Right lobe of liver (tissue), 6 donors: ENCODE measurements around the gene MGST1. TPM values are rescaled to one million over a fixed set of nuclear protein-coding genes. Genes with fewer than 3 reads are reported as not detected.
A peak's percentile ranks its signal among the peaks of the same experiment; 100 is the strongest.

Experiments
- ATAC-seq, 4 donors: fragments of 200-7000 bp; cut with Tn5 transposase; one replicate each; pipeline ENCODE4 v1.9.1; 2020; ENCODE audit warnings: mild to moderate bottlenecking in 4 of 4, moderate library complexity in 4 of 4
- DNase-seq, 3 donors: peaks; one replicate each; pipeline ENCODE4 v3.0.0-alpha.2; 2020
- H3K27ac ChIP-seq, 3 donors: fragments of 200-600 bp; one replicate each; pipeline ENCODE4 v1.8.0; 2022
- H3K27me3 ChIP-seq, 2 donors: fragments of 200-600 bp; one replicate each; pipeline ENCODE4 v1.8.0; 2022
- H3K36me3 ChIP-seq, 4 donors: fragments of 200-600 bp; sonication (generic) in 1 of 4; one replicate each; pipeline versions ENCODE4 v1.5.1 to v1.8.0; 2017 to 2022; ENCODE audit warnings: control low read depth in 1 of 4
- H3K4me1 ChIP-seq, 4 donors: fragments of 200-600 bp; sonication (generic) in 1 of 4; one replicate each; pipeline versions ENCODE4 v1.5.1 to v1.8.0; 2017 to 2022; ENCODE audit warnings: control low read depth in 1 of 4
- H3K4me3 ChIP-seq, 3 donors: fragments of 200-600 bp; one replicate each; pipeline ENCODE4 v1.8.0; 2022
- H3K9me3 ChIP-seq, 4 donors: fragments of 200-600 bp; sonication (generic) in 1 of 4; one replicate each; pipeline versions ENCODE4 v1.5.1 to v1.8.0; 2017 to 2022; ENCODE audit warnings: control low read depth in 1 of 4
- POLR2A ChIP-seq: fragments of 450-650 bp; IDR thresholded peaks from one replicate; pipeline ENCODE4 v1.6.1; 2017; ENCODE audit warnings: antibody characterized with exemption, mild to moderate bottlenecking
- WGBS: methylation state at CpG from one replicate; pipeline ENCODE4 v1.1.6; 2018; ENCODE audit warnings: low coverage, low lambda C conversion rate; ENCODE audit not compliant: insufficient coverage; ENCODE audit errors: missing lambda C conversion rate; 5-methylcytosine and 5-hydroxymethylcytosine counted together
- intact Hi-C, 2 donors: fragments of 100-400 bp; cut with DNase I; formaldehyde crosslinking; loops; one replicate each; pipeline versions ENCODE4 v1.11.2 to v1.14.1; 2022
- total RNA-seq, 6 experiments: library from RNA; depleted of rRNA in 2 of 6; stranded (reverse); fragments of >200 nt in 2 of 6; fragmentation: NEBNext Ultra II Directional in 3 of 6; extraction: Animal tissue kit (Norgen Biotek cat#: 25700) in 3 of 6; gene quantifications; one replicate each; pipeline versions ENCODE4 v1.1.0 to v1.2.4, GENCODE V29; 2016 to 2023
- TF ChIP-seq, protein P1 (sequence below), 4 donors: fragments of 200-600 bp in 3 of 4; fragments of 450-650 bp in 1 of 4; IDR thresholded peaks; one replicate each; pipeline versions ENCODE4 v1.5.1 to v1.8.0; 2016 to 2022; ENCODE audit warnings: antibody characterized with exemption in 4 of 4, mild to moderate bottlenecking in 2 of 4
- donor health status: DM: no; HTN: yes; CAD: no.
- donor health status: DM: no; HTN: no; CAD: no.
- donor health status: DM: no; HTN: no; CAD: no.
- donor health status: DM: no; HTN: yes; CAD: no.
- donor health status: DM: no; HTN: yes; CAD: no.

Gene MGST1
- total RNA-seq, 6 experiments from 2014 or later, result 1,196 to 2,327 (median 1,308) TPM

DNA sequence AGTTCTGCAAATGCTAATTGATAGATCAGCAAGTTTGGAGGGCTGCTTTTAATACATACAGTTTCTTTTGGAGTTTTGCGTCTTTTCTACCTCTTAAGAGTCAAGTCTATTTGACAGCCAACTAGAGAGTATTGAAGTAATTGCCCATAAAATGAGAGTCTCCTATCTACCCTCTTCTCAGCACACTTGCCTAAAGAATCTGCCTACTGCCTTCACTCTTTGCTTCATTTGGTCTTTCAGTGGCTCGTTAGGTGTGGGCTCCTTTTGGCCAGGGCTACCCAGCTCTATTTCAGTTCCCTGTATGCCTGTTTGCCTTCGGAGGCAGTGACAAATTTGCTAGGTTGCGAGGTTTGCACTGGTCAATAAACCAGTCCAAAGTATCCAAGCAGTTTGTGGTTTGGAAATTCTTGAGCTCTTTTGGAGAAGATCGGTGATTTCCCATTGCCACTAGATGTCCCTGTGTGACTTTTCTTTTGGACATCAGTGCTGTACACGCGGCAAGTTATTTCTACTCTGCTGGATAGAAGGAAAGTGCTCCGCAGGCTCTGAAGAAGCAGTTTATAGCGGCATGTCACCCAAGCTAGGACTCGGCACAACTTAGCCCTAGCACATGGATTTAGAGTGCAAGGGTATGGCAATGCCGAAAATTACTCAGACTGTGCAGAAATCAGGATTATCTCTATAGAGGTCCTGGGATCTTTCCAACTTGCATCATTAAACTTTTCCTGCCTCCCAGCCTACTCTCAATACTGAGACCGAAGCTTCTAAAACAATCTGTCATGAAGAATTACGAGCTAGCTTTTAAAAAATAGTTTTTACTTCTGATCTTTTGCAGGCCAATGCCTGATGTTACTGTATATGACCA, 38.6 kb downstream of the MGST1 start:
- H3K9me3 ChIP-seq, result no peaks in the 10 kb centered on the region
- TF ChIP-seq POLR2A, result no peak
- TF ChIP-seq, protein P1, sequence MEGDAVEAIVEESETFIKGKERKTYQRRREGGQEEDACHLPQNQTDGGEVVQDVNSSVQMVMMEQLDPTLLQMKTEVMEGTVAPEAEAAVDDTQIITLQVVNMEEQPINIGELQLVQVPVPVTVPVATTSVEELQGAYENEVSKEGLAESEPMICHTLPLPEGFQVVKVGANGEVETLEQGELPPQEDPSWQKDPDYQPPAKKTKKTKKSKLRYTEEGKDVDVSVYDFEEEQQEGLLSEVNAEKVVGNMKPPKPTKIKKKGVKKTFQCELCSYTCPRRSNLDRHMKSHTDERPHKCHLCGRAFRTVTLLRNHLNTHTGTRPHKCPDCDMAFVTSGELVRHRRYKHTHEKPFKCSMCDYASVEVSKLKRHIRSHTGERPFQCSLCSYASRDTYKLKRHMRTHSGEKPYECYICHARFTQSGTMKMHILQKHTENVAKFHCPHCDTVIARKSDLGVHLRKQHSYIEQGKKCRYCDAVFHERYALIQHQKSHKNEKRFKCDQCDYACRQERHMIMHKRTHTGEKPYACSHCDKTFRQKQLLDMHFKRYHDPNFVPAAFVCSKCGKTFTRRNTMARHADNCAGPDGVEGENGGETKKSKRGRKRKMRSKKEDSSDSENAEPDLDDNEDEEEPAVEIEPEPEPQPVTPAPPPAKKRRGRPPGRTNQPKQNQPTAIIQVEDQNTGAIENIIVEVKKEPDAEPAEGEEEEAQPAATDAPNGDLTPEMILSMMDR (IDR thresholded peaks at IDR 0.05), result peak; percentile 38 to 65 (median 53)
- ATAC-seq (peak; percentile 98 to 99 (median 98)), DNase-seq (peak in 2 of 3 donors; percentile 28 to 77)
- H3K4me1 ChIP-seq, result peaks cover 0 to 14% (median 0%) of the 10 kb centered on the region in 4 donors
- H3K36me3 ChIP-seq, result no peaks in the 10 kb centered on the region
- H3K27ac ChIP-seq, result no peak overlapping the region
- 16% methylated on average over 13 of the region's 13 CpGs for WGBS
- intact Hi-C loops, result no loop called here
- H3K27me3 ChIP-seq, result no peaks in the 10 kb centered on the region
- H3K4me3 ChIP-seq, result no peak overlapping the region

DNA sequence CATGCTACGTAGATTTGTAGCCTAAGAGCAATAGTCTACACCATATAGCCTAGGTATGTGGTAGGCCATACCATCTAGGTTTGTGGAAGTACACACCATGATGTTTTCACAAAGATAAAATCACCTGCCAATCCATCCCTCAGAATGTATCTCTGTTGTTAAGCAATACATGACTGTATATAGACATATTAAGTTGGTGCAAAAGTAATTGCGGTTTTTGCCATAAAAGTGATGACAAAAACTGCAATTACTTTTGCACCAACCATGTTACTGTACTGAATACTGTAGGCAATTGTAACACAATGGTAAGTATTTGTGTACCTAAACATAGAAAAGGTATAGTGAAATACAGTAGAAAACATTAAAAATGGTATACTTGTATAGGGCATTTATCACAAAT, 40.5 kb downstream of the MGST1 start:
- Histone ChIP-seq H3K9me3 (no peaks in the 10 kb centered on the region), H3K4me3 (no peak overlapping the region), H3K36me3 (no peaks in the 10 kb centered on the region), H3K27ac (no peak overlapping the region), H3K4me1 (peaks cover 0 to 14% (median 0%) of the 10 kb centered on the region in 4 donors), H3K27me3 (no peaks in the 10 kb centered on the region)
- DNase-seq, result no peak
- ATAC-seq, result no peak
- no peak for TF ChIP-seq POLR2A
- TF ChIP-seq, protein P1 (IDR thresholded peaks at IDR 0.05), result no peak
- intact Hi-C loops, result no loop called here
- 63% methylated on average over 2 of the region's 2 CpGs for WGBS

DNA sequence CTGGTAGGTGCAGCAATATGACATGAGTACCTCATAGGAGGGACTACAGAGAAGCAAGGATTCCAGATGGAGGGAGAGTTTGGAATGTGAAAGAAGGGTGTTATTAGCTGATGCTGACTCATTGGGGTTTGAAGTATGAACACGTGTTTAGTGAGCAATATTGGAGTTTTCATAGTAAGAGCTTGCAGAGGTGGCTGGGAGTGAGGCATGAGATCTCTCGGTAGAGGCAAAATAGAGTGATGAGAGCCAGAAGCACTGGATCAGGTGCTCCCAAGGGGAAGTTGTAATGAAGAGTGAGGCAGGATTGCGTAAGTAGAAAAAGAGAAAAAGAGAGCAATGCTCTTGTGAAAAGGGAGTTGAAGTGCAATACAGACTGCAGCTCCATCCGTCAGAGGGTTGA, 42.1 kb downstream of the MGST1 start:
- Histone ChIP-seq H3K36me3 (no peaks in the 10 kb centered on the region), H3K27me3 (no peaks in the 10 kb centered on the region), H3K9me3 (no peaks in the 10 kb centered on the region), H3K27ac (no peak overlapping the region), H3K4me1 (peaks cover 0 to 14% (median 0%) of the 10 kb centered on the region in 4 donors), H3K4me3 (no peak overlapping the region)
- intact Hi-C loops, result no loop called here
- 48% methylated on average over 4 of the region's 4 CpGs for WGBS
- TF ChIP-seq POLR2A, result no peak
- TF ChIP-seq, protein P1 (IDR thresholded peaks at IDR 0.05), result no peak
- ATAC-seq (no peak), DNase-seq (no peak)

DNA sequence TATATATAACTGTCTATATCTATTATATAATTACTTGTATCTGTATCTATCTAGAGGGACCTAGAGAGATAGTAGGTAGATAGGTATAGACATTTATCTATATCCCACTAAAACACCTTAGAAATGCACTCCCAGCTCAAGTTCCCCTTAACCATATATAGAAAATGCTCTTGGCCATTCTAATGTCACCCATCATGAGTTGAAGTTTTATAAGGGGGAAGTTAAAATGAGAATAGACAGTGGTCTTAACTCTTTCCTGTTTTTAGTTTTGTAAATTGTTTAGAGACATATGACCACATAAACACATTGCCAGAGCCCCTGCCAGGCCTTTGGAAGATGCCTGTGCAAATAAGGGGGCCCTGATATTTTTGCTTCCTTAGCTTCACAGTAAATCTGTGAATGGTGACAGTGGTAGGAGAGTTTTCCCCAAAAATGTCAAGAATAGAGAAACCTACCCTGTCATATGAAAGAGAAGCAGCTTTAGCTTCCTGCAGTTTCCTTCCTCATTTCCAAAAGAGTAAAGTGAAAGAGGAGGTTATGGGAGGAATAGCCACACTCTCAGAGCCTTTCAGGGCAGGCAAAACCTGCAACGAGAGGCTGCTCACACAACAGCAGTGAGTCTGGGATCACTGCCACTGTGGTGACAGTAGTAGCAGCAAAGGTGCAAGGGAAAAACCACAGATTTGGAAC, 45.5 kb downstream of the MGST1 start:
- WGBS, result 50% methylated on average over 1 of the region's 1 CpG

More for the DNA sequence above, 45.5 kb downstream of the MGST1 start:
- DNase-seq, result no peak
- intact Hi-C loops, result no loop called here
- no peak overlapping the region for H3K4me3 ChIP-seq
- H3K36me3 ChIP-seq, result no peaks in the 10 kb centered on the region
- H3K9me3 ChIP-seq, result no peaks in the 10 kb centered on the region
- no peaks in the 10 kb centered on the region for H3K27me3 ChIP-seq
- no peaks in the 10 kb centered on the region for H3K4me1 ChIP-seq
- ATAC-seq, result no peak
- no peak for TF ChIP-seq POLR2A
- TF ChIP-seq, protein P1 (IDR thresholded peaks at IDR 0.05), result no peak
- H3K27ac ChIP-seq, result no peak overlapping the region
